Left cardiac atrium (tissue), 4 donors: Measurements from ENCODE around the gene ACTL10. TPM values are rescaled to one million over a fixed set of nuclear protein-coding genes. Genes with fewer than 3 reads are reported as not detected.

Source experiments
- ATAC-seq, 2 donors: fragments of 200-7000 bp; cut with Tn5 transposase; one replicate each; pipeline ENCODE4 v1.9.1; 2020; ENCODE audit warnings: mild to moderate bottlenecking in 2 of 2, moderate library complexity in 2 of 2
- DNase-seq: peaks from one replicate; pipeline ENCODE4 v3.0.0-alpha.2; 2020
- intact Hi-C, 2 donors: fragments of 100-400 bp; cut with DNase I; formaldehyde crosslinking; loops; one replicate each; pipeline versions ENCODE4 v1.14.1 to v1.15.1; 2022 to 2023
- total RNA-seq, 2 donors: library from RNA; stranded (reverse); fragmentation: NEBNext Ultra II Directional; extraction: Animal tissue kit (Norgen Biotek cat#: 25700); gene quantifications; one replicate each; pipeline ENCODE4 v1.2.1, GENCODE V29; 2021
- donor health status: DM: no; HTN: yes; CAD: no.
- donor health status: DM: no; HTN: yes; CAD: no; lungs with severe emphysema.
- donor health status: DM: yes; HTN: yes; CAD: no.
- donor health status: Dilated cardiomyopathy.

ACTL10 gene
- total RNA-seq, 2 donors from 2014 or later: 0.47 to 0.81 TPM

- no peak for ATAC-seq
- DNase-seq: no peak
- intact Hi-C loops: no loop called here
These were observed 5.8 kb downstream of the ACTL10 start for GRCh38 chr20:33672426-33673113.

- intact Hi-C loops: no loop called here
- no peak for DNase-seq
- no peak for ATAC-seq
These were observed 6.3 kb downstream of the ACTL10 start for GRCh38 chr20:33673114-33673409.

GRCh38 chr20:33673410-33674293 lies 6.9 kb downstream of the ACTL10 start:
- intact Hi-C loops: no loop called here
- DNase-seq (no peak), ATAC-seq (peak in 1 of 2 donors; percentile 1)

- DNase-seq (peak; percentile 85), ATAC-seq (peak; percentile 89 to 91)
- intact Hi-C loops: no loop called here
These were observed 7.8 kb downstream of the ACTL10 start, which contains the start of gene NECAB3 for GRCh38 chr20:33674294-33675135. NECAB3 (minus strand) TSS chr20:33674428; CDS start chr20:33674352, 76 bp downstream.

GRCh38 chr20:33675136-33675959 lies 8.6 kb downstream of the ACTL10 start:
- DNase-seq: no peak
- intact Hi-C loops: no loop called here
- peak in 1 of 2 donors; percentile 10 for ATAC-seq

GRCh38 chr20:33676121-33676520 lies 9.4 kb downstream of the ACTL10 start:
- ATAC-seq (no peak), DNase-seq (no peak)
- intact Hi-C loops: no loop called here

- ATAC-seq (no peak), DNase-seq (no peak)
These were observed 10.2 kb downstream of the ACTL10 start for GRCh38 chr20:33676652-33677645.

GRCh38 chr20:33677991-33678702 lies 11.4 kb downstream of the ACTL10 start:
- ATAC-seq (peak; percentile 21 to 40), DNase-seq (peak; percentile 56)
- intact Hi-C loops: no loop called here

More at GRCh38 chr20:33676652-33677645, 10.2 kb downstream of the ACTL10 start:
- intact Hi-C loops: no loop called here

- intact Hi-C loops: no loop called here
- no peak for ATAC-seq
These were observed 13.2 kb downstream of the ACTL10 start for GRCh38 chr20:33679758-33680485.

GRCh38 chr20:33680686-33681085 lies 13.9 kb downstream of the ACTL10 start:
- ATAC-seq: no peak
- intact Hi-C loops: no loop called here
- DNase-seq: no peak

More at GRCh38 chr20:33679758-33680485, 13.2 kb downstream of the ACTL10 start:
- DNase-seq: no peak

GRCh38 chr20:33681288-33681687 lies 14.5 kb downstream of the ACTL10 start:
- intact Hi-C loops: no loop called here
- DNase-seq: no peak
- ATAC-seq: no peak

- DNase-seq: no peak
- intact Hi-C loops: no loop called here
These were observed 15.1 kb downstream of the ACTL10 start for GRCh38 chr20:33681728-33682353.

GRCh38 chr20:33684533-33685327 lies 18.0 kb downstream of the ACTL10 start:
- intact Hi-C loops: loop anchor here in 1 of 2 donors (5.0 kb wide), 1 partner anchor 48 kb away; the partner anchor contains the start of gene ZNF341
- ATAC-seq: no peak
- DNase-seq: no peak

More at GRCh38 chr20:33681728-33682353, 15.1 kb downstream of the ACTL10 start:
- ATAC-seq: no peak

GRCh38 chr20:33685328-33686099 lies 18.8 kb downstream of the ACTL10 start:
- intact Hi-C loops: loop anchor here in 1 of 2 donors (5.0 kb wide), 1 partner anchor 47 kb away; the partner anchor contains the start of gene ZNF341
- DNase-seq (no peak), ATAC-seq (no peak)
